ENCODE data around the gene UTP20.

UTP20 gene

DNA sequence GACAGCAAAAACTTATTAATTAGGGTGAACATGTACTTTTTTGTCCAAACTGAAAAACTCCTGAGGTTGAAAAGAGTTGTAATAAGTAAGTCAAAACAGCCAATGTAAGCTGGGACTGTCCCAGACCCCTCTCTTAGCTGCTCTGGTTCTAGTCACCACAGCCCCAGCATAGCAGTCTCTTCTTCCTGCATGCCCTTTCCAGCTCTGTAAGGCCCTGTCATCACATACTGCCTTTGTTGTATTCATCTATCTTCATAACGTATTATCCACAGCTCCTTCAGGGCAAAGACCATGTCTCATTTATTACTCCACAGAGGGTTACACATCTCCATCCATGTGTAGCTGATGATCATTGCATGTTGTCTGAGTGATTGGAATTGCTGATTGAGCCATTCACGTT is 56.5 kb downstream of the UTP20 start:
- TF ChIP-seq, protein P1, sequence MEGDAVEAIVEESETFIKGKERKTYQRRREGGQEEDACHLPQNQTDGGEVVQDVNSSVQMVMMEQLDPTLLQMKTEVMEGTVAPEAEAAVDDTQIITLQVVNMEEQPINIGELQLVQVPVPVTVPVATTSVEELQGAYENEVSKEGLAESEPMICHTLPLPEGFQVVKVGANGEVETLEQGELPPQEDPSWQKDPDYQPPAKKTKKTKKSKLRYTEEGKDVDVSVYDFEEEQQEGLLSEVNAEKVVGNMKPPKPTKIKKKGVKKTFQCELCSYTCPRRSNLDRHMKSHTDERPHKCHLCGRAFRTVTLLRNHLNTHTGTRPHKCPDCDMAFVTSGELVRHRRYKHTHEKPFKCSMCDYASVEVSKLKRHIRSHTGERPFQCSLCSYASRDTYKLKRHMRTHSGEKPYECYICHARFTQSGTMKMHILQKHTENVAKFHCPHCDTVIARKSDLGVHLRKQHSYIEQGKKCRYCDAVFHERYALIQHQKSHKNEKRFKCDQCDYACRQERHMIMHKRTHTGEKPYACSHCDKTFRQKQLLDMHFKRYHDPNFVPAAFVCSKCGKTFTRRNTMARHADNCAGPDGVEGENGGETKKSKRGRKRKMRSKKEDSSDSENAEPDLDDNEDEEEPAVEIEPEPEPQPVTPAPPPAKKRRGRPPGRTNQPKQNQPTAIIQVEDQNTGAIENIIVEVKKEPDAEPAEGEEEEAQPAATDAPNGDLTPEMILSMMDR (IDR thresholded peaks at IDR 0.05; ENCODE audit: low read depth, low read length): no peak
- DNase-seq (ENCODE audit: extremely low read depth, low read depth): no peak

- TF ChIP-seq, protein P1 (IDR thresholded peaks at IDR 0.05; ENCODE audit: low read depth, low read length): no peak
- DNase-seq (ENCODE audit: extremely low read depth, low read depth): no peak
Observed at GRCh38 chr12:101338087-101338486, 58.2 kb downstream of the UTP20 start.

DNA sequence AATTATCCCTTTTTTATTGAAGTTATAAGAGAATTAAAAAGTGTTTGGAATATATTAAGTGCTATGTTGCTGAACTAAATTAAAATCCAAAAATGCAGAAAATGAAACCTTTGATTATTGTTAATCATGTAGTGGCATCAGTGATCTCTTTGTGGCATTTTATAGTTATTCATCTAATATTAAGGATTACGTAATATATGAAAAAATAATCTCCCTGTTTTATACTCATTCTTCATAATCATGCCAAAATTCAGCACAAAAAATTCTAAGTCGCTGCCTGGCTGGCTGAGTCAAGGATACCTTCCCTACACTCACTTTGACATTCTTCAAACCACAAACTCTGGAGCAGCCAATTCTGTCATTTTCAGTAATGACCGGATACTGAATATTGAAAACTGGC is 64.0 kb downstream of the UTP20 start:
- TF ChIP-seq, protein P1 (IDR thresholded peaks at IDR 0.05; ENCODE audit: low read depth, low read length): no peak
- DNase-seq (ENCODE audit: extremely low read depth, low read depth): no peak

GRCh38 chr12:101351682-101352081 is 71.8 kb downstream of the UTP20 start:
- TF ChIP-seq, protein P1 (IDR thresholded peaks at IDR 0.05; ENCODE audit: low read depth, low read length): no peak
- DNase-seq (ENCODE audit: extremely low read depth, low read depth): no peak

DNA sequence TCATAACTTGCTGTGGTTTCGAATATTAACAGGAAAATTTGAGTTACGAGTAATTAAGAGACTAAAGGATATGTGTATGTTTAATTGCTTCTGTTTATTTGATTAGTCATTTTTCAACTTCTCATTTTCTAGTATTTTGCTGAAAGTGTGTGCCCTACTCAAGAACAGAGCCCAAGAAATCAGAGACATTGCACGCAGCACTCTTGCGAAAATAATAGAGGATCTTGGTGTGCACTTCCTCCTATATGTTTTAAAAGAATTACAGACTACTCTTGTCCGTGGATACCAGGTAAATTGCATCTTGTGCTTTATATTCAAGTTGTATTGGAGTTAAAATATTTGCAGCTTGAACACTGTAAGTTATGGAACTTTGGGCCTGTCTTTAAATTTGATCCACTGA is 76.9 kb downstream of the UTP20 start:
- no peak for DNase-seq (ENCODE audit: extremely low read depth, low read depth)
- TF ChIP-seq, protein P1 (IDR thresholded peaks at IDR 0.05; ENCODE audit: low read depth, low read length): no peak

DNA sequence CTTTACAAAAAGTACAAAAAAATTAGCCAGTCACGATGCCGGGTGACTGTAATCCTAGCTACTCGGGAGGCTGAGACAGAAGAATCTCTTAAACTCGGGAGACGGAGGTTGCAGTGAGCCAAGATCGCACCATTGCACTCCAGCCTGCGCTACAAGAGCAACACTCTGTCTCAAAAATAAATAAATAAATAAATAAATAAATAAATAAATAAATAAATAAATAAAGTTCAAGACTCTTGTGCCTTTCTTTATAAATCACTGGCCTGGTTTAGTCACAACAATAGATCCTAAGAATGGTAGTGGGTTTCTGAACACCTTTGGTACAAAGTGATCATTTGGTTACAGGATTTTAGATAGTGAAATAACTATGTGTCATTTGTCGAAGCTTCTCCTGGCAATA is 81.5 kb downstream of the UTP20 start:
- DNase-seq (ENCODE audit: extremely low read depth, low read depth): no peak
- TF ChIP-seq, protein P1 (IDR thresholded peaks at IDR 0.05; ENCODE audit: low read depth, low read length): no peak

GRCh38 chr12:101368016-101368415 is 88.1 kb downstream of the UTP20 start:
- TF ChIP-seq, protein P1 (IDR thresholded peaks at IDR 0.05; ENCODE audit: low read depth, low read length): no peak
- DNase-seq (ENCODE audit: extremely low read depth, low read depth): no peak

Measured in AG09319 (cell line).